Myocyte (in vitro differentiated cells): Measurements from ENCODE around the gene SHC1. TPM values are rescaled to one million over a fixed set of nuclear protein-coding genes. Genes with fewer than 3 reads are reported as not detected.

Experiments used
- DNase-seq: peaks from one replicate; pipeline ENCODE4 v3.0.0-alpha.2; 2012; ENCODE audit warnings: low read depth
- microRNA-seq: library from miRNA; unstranded; fragments of <30 nt; microRNA quantifications from one replicate; pipeline ENCODE4, GENCODE V29; 2016
- total RNA-seq: library from RNA; depleted of rRNA; stranded (reverse); fragments of >200 nt; gene quantifications from 2 replicates; pipeline ENCODE4 v1.2.3, GENCODE V29; 2014

Gene SHC1
- total RNA-seq, 1 donor from 2014 or later = 171 TPM

DNA sequence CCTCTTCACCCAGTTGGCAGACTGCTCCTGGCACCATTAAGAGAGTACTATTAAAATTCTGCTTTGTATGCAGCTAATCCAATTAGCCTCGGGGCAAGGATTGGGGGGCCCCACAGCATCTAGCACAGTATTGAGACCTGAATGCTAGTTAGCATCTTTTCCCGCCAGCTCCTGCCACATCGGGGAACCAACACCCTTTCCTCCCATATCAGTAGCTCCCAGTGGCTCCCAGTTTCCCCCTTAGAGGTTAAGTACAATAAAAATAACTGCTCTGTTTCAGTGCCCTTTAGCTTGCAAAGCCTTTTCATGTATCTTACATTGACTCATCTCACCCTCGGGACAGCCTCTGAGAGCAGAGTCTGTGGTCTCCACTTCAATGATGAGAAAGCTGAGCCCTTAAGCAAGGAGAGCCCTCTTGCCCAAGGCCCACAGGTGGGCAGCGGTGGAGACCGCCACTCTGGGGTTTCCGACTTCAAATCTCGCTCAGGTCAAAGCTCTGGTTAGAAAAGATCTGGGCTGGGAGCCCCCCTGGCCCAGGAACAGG is 29.8 kb downstream of the SHC1 start:
- no peak for DNase-seq

DNA sequence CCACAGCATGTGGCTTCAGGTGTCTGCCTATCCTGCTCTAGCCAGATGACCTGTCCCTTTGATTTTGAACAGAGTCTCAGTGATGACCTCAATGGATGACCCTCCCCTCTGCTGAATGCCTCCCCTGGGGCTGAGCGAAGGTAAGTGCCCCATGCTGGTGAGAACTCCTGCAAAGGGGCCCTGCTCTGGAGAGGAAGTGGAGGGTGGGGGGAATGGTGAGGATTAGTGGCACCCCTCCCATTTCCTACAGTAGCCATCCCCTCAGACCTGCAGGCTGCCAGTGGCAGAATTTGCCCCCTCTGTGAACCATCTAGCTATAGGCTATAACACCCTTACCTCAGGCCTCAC is 30.4 kb downstream of the SHC1 start:
- no peak for DNase-seq

DNA sequence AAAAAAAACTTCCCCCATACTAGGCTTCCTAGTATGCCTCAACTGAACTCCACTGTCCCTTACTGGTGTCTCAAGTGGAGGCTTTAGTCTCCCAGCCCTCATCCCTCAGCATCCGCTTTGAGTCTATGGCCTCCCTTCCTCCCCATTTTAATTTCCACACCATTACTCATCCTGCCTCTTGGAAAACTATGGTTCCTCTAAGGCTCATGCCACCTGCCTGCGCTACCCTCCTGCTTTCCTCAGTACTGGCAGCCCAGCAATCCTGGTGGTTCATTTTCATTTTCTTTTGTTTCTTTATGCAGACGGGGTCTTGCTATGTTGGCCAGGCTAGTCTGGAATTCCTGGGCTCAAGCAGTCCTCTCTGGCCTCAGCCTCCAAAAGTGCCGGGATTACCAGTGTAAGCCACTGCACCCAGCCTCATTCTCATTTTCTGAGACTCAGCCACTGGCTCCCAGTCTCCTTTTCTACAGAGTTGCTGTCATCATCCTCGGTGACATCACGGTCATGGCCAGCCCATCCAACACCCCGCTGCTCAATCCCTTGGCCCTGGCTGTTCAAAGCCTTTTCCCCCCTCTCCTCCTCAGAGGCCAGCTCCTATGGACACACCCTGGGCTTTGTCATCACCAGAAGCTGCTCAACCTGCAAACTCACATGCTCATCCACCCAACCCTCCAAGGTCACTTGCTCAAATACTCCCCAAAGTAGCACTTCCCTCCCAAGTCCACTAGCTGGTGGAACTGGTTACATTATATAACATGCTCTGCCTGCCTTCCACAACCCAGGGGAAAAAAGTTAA is 31.7 kb downstream of the SHC1 start:
- no peak for DNase-seq

DNA sequence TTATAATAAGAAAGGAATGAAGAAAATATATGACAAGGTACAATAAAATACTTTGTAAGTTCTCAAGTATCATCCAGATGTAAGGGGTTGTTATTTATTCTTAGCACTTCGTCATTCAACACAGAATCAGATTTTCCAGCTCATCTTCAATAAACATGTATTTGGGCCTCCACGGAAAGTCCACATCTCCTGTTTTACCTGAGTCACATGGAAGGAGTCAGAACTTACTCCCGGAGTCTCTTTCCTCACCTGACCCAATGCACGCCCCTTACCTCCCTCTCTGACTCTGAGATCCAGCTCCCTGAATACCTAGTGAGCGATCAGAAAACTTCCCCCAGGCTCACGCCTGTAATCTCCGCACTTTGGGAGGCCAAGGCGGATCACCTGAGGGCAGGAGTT is 32.6 kb downstream of the SHC1 start:
- no peak for DNase-seq

DNA sequence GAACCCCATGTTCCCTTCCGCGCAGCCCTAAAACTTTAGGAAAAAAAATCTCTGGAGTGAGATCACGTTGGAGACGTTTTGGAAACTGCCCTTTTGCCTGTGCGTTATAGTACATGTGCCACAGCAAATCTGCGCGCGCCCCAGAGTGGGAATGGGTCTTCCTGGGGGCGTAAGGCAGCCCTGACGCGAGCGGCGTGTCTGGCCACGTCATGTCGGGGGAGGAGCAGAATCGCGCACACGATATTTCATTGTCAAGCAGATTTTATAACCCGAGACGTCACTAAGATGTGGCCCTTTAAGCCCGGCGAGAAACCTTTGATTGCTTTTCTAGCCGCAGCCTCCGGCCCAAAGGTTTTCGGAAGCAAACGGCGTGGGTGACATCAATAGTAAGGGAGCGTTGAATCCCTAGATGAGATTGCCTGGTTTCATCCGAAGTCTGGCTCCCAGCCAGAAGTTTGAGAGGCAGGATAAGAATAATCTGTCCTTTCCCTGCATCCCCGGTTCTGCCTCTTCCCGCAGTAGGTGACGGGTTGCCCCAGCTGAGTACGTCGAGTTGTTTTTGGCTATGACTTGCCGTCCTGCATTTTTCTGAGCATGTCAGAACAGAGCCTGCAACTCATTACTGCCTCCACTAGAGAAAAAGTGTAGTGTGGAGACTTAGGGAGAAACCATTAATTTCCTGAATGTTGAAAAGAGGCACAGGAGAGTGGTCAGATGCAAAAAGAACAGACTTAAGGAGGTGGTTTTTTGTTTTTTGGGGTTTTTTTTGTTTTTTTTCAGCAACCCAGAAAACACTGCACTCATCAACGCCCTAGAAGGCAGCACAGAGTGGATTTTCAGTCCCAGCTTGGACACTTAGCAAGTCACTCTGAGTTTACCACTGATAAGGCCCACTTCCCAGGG is 33.2 kb downstream of the SHC1 start:
- peak; percentile 95 for DNase-seq

DNA sequence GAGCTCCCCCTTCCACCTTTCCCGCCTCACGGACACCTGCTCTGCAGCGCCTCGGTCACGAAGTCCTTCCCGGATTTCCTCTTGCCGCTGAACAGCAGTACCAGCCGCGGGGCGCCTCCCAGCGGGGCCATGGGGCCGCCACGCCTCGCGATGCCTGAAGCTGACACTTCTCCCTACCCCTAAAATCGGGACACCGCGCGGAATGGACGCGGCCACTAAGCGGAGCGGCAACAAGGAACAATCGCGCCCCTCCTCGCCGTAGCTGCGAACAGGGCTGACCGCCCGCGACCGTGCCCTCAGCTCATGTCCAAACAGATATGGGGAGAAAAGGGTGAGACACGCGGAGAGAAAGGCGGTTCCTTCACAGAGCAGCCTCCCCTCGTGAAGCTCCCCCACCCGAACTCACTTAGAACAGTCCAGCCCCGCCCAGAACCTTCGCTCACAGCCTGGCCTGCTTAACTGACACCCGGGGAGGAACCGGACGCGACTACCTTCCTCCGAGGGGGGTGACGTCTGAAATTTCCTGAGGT is 33.9 kb downstream of the SHC1 start, which contains the start of gene PMVK:
PMVK (minus strand) TSS at position 165 of the 530 bp plus-strand sequence; CDS start at position 131, 34 bp downstream.
- peak; percentile 98 for DNase-seq

DNA sequence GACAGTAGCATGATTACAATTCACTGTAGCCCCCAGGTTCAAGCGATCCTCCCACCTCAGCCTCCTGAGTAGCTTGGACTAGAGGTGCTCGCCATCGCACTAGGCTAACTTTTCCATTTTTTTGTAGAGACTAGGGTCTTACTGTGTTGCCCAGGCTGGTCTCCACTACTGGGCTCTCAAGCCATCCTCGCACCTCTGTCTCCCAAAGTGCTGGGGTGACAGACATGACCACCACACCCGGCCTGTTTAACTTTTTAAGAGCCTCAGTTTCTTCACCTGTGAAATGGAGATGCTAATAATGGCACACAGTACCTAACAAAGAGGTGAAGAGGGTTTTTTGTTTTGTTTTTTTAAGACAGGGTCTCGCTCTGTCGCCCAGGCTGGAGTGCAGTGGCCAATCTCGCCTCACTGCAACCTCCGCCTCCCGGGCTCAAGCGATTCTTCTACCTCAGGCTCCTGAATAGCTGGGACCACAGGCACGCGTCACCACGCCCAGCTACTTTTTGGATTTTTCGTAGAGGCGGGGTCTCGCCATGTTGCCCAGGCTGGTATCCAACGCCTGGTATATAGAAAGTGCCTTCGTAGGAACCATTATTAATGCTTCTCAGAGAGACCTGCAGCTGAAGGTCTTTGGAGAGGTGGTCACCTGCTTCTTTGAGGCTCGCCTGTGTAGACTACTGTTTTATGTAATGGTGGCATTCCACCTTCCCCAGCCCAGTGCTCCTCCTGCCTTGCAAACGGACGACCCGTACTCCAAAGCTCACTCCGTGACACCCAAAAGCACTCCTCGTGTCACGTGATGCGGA is 34.6 kb downstream of the SHC1 start:
- DNase-seq = no peak

DNA sequence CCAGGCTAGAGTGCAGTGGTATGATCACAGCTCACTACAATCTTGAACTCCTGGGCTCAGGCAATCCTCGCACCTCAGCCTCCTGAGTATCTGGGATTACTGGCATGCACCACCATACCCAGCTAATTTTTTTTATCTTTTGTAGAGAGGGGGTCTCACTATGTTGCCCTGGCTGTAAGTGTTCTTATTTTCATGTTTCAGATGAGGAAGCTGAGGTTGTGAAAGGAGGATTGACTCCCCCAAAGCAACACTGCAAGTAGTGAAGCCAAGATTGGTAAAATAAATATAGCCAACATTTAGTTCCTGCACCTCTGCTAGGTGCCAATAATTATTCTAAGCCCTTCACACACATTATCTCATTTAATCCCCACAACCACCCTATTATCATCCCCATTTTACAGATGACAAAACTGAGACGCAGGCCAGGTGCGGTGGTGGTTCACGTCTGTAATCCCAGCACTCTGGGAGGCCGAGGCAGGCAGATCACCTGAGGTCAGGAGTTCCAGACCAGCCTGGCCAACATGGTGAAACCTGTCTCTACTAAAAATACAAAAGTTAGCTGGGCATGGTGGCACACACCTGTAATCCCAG is 36.1 kb downstream of the SHC1 start:
- no peak for DNase-seq

DNA sequence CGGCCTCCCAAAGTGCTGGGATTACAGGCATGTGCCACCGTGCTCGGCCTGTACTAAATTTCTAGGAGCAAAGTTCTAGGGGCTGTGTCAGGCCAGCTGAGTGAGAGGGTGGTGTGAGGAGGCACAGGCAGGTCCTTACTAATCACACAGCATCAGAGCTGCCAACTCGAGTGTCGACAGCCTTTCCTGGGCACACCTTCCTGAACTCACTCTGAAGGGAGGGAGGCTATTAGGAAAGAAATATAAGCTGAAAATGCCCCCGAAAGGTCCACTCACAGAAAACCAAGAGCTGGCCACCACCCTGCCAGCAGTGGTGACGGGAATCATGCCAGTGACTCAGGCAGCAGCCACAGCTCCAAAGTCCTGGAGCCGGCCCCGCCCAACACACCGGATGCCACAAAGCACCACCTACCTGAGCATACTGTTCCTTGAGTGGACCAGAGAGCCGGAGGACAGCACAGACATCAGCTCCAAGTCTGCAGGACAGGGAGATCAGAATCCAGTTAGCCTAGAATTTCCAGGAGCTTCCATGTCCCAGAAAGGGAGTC is 38.5 kb downstream of the SHC1 start:
- DNase-seq = peak; percentile 31

DNA sequence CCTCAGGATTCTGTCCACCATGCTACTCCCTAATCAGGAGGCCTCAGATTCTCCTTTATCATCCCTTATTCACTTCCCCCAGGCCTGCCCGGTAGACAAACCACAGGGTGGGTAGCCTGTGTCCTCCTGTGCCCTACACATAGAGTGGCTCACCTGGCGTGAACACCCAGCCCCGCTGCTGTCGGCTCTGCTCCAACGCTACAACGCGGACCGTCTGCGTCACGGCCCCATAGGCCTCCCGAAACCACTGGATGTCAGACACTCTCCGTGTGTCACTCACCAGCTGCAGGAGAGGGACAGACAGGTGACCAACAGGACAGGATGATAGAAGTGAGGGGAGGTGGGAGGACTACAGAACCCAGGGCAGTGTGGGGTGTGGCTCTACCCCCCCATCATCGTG is 44.3 kb downstream of the SHC1 start:
- DNase-seq = no peak

DNA sequence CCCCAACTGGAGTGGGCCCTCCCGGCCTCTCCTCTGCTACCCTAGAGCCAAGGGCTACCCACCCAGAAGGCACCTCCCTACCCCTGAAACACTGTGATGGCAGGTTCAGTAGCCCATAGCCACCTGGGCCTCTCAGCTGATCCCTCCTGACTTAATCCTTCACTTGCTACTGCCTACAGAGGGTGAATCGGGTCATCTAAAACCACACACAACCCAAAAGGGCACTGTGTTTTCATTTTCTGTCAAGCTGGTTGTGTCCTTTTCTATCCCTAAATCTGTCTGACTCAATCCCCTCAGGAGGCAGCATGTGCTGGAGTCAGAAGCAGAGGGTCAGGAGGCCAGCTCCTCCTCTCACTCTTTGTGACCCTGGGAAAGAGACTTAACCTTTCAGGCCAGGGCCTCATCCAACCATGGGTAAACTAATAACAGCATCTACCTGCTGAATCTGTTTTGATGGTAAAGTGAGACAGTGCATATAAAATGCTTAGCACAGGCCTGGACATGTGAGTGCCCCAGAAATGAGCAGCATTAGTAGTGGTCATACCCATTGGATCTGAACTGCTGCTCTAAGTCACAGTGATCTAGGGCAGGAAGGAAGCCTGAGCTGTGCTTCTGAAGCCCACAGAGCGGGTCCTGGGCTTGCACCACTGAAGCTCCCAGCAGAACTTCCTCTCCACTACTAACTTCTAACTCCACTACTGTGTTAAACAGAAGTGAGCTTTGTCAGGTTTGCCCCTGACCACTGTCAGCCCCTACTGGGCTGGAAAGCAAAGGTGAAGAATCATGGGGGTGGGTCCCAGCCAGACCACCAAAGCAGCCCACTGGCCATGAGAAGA is 45.0 kb downstream of the SHC1 start:
- DNase-seq = no peak

DNA sequence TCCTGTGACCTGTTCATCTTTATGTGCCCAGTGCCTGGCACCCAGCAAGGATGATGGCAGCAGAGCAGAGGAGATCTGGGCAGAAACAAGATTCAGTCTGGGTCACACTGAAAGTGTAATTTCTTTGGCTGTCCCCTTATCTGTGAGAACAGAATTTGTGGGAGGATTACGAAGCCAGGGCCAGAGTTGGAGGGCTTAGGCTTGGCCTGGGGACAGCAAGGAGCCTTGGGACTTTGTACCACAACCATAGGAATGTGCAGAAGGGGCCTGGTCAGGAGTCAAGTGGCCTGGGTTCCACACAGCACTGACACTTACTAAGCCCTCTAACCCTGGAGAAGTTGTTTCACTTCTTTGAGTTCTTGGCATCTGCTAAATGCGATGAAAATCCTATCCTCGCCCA is 46.9 kb downstream of the SHC1 start:
- no peak for DNase-seq

DNA sequence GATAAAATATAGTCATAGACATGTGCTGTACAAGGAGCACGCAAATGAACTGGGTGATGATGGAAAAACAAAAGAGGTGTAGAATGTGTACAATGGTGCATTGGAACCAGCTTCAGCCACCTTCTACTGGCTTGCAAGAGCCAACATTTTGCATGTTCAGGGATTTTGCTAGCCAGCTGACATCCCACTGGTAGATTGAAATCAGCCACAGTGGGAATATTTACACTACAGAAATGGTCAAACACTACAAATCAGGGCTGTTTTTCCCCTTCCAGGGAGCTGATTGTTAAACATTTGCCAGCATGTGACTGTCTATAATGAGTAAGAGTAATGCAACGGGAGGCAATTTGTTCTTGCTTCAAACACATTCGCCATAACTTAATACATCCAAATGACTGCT is 57.3 kb downstream of the SHC1 start:
- DNase-seq = no peak

DNA sequence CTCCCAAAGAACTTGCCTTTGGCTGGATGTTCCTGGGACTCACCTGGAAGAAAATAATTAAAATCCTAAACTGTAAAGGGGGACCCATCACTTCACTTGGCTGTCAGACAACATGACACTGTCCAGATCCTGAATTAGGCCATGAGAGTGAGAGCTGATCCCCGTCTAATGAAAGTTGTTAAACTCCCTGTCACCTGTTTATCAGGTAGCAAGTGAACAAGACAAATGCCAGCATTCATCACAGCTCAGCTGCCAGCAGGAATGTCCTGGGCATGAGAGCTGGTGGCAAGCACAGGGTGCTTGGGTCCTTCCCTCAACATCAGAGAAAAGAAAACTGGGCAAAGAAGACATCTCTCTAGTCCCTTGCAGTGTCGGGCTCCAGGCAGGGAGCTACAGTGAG is 57.8 kb downstream of the SHC1 start:
- DNase-seq = no peak

Small RNA genes within 50 kb of the gene (microRNA-seq; reads per million reads assigned to microRNA genes)
- not detected for gene MIR4258

Other genes with a start within 250 kb of the SHC1 start
- 30.8 and 41.3 TPM in 2 replicates for gene KCNN3, start 100.5 kb downstream of the SHC1 start, total RNA-seq
- 10.9 and 11.3 TPM in 2 replicates for gene PMVK, start 34.0 kb downstream of the SHC1 start, total RNA-seq
- 535 and 641 TPM in 2 replicates for gene PBXIP1, start 14.6 kb downstream of the SHC1 start, total RNA-seq
- gene PYGO2, start 9.0 kb downstream of the SHC1 start, total RNA-seq = 25.8 and 31.0 TPM in 2 replicates
- 26.6 and 33.5 TPM in 2 replicates for gene CKS1B, start 3.9 kb upstream of the SHC1 start, total RNA-seq
- gene FLAD1, start 12.6 kb upstream of the SHC1 start, total RNA-seq = 27.2 and 28.1 TPM in 2 replicates
- gene LENEP, start 22.8 kb upstream of the SHC1 start, total RNA-seq = not detected in 2 replicates
- 24.6 and 26.6 TPM in 2 replicates for gene ZBTB7B, start 32.1 kb upstream of the SHC1 start, total RNA-seq
- gene DCST2, start 63.0 kb upstream of the SHC1 start, total RNA-seq = not detected in 2 replicates
- gene DCST1, start 63.1 kb upstream of the SHC1 start, total RNA-seq = not detected in 2 replicates
- 27.3 and 33.3 TPM in 2 replicates for gene ADAM15, start 80.6 kb upstream of the SHC1 start, total RNA-seq
- gene EFNA4, start 93.0 kb upstream of the SHC1 start, total RNA-seq = 4.9 and 8.3 TPM in 2 replicates
- 0.56 and 0.88 TPM in 2 replicates for gene EFNA3, start 108.1 kb upstream of the SHC1 start, total RNA-seq
- 0.59 and 1.4 TPM in 2 replicates for gene EFNA1, start 157.1 kb upstream of the SHC1 start, total RNA-seq
- 12.2 and 13.4 TPM in 2 replicates for gene SLC50A1, start 165.1 kb upstream of the SHC1 start, total RNA-seq
- gene DPM3, start 169.8 kb upstream of the SHC1 start, total RNA-seq = 83.9 and 90.0 TPM in 2 replicates
- gene KRTCAP2, start 202.6 kb upstream of the SHC1 start, total RNA-seq = 51.3 and 81.4 TPM in 2 replicates
- 0.62 and 0.94 TPM in 2 replicates for gene TRIM46, start 203.1 kb upstream of the SHC1 start, total RNA-seq
- 40.9 and 52.1 TPM in 2 replicates for gene THBS3, start 237.2 kb upstream of the SHC1 start, total RNA-seq
- gene MTX1, start 237.9 kb upstream of the SHC1 start, total RNA-seq = 15.1 and 18.8 TPM in 2 replicates